ENCODE data around the gene AGXT2. TPM values are rescaled to one million over a fixed set of nuclear protein-coding genes. Genes with fewer than 3 reads are reported as not detected.
A peak's percentile ranks its signal among the peaks of the same experiment; 100 is the strongest.
"Not testable (repeated sequence)": the region's sequence is repeated elsewhere in the genome, so short reads cannot be mapped to it uniquely, and the experiment has no call there.

AGXT2 gene
- total RNA-seq, 1 donor from 2014 or later, result not detected

GRCh38 chr5:34982823-34983222, 64.9 kb downstream of the AGXT2 start:
- peak; percentile 48 to 68 for ATAC-seq
- H3K27ac ChIP-seq, result no peak overlapping the region

GRCh38 chr5:34978681-34979080, 69.1 kb downstream of the AGXT2 start:
- ATAC-seq, result no peak
- H3K27me3 ChIP-seq (ENCODE audit: low read depth), result no peaks in the 10 kb centered on the region
- H3K4me1 ChIP-seq, result no peaks in the 10 kb centered on the region
- no peak for DNase-seq
- no peak for TF ChIP-seq CTCF (IDR thresholded peaks at IDR 0.05)
- H3K4me3 ChIP-seq, result no peak overlapping the region
- no peaks in the 10 kb centered on the region for H3K9me3 ChIP-seq
- intact Hi-C loops (cut with DNase I), result no loop called here
- no peaks in the 10 kb centered on the region for H3K36me3 ChIP-seq
- H3K27ac ChIP-seq, result no peak overlapping the region

More at GRCh38 chr5:34982823-34983222, 64.9 kb downstream of the AGXT2 start:
- no peak for DNase-seq
- Histone ChIP-seq H3K4me1 (no peaks in the 10 kb centered on the region), H3K4me3 (no peak overlapping the region), H3K36me3 (no peaks in the 10 kb centered on the region), H3K9me3 (peaks cover 9% of the 10 kb centered on the region), H3K27me3 (ENCODE audit: low read depth) (no peaks in the 10 kb centered on the region)
- TF ChIP-seq CTCF (IDR thresholded peaks at IDR 0.05), result no peak
- intact Hi-C loops (cut with DNase I), result no loop called here

GRCh38 chr5:34977934-34978613, 69.7 kb downstream of the AGXT2 start:
- TF ChIP-seq CTCF (IDR thresholded peaks at IDR 0.05), result no peak
- H3K4me3 ChIP-seq, result no peak overlapping the region
- DNase-seq (no peak), ATAC-seq (no peak)
- H3K27me3 ChIP-seq (ENCODE audit: low read depth), result no peaks in the 10 kb centered on the region
- no peaks in the 10 kb centered on the region for H3K36me3 ChIP-seq
- intact Hi-C loops (cut with DNase I), result no loop called here
- H3K27ac ChIP-seq, result no peak overlapping the region
- H3K9me3 ChIP-seq, result no peaks in the 10 kb centered on the region
- H3K4me1 ChIP-seq, result no peaks in the 10 kb centered on the region

- ATAC-seq, result no peak
- no peak overlapping the region for H3K27ac ChIP-seq
Measured at GRCh38 chr5:34976347-34976746, 71.4 kb downstream of the AGXT2 start.

GRCh38 chr5:34971655-34972054, 76.1 kb downstream of the AGXT2 start:
- H3K27me3 ChIP-seq (ENCODE audit: low read depth); H3K4me1 ChIP-seq; ATAC-seq; H3K27ac ChIP-seq; H3K36me3 ChIP-seq; H3K9me3 ChIP-seq; intact Hi-C loops (cut with DNase I); DNase-seq; H3K4me3 ChIP-seq: not testable (repeated sequence)

More at GRCh38 chr5:34976347-34976746, 71.4 kb downstream of the AGXT2 start:
- DNase-seq, result no peak
- Histone ChIP-seq H3K36me3 (no peaks in the 10 kb centered on the region), H3K27me3 (ENCODE audit: low read depth) (no peaks in the 10 kb centered on the region), H3K9me3 (no peaks in the 10 kb centered on the region), H3K4me3 (no peak overlapping the region), H3K4me1 (no peaks in the 10 kb centered on the region)
- intact Hi-C loops (cut with DNase I), result no loop called here
- no peak for TF ChIP-seq CTCF (IDR thresholded peaks at IDR 0.05)

GRCh38 chr5:34970552-34970951, 77.2 kb downstream of the AGXT2 start:
- intact Hi-C loops (cut with DNase I), result no loop called here
- Histone ChIP-seq H3K4me1 (no peaks in the 10 kb centered on the region), H3K4me3 (no peak overlapping the region), H3K27me3 (ENCODE audit: low read depth) (no peaks in the 10 kb centered on the region), H3K36me3 (no peaks in the 10 kb centered on the region), H3K27ac (no peak overlapping the region), H3K9me3 (peaks cover 3% of the 10 kb centered on the region)
- TF ChIP-seq CTCF (IDR thresholded peaks at IDR 0.05), result no peak
- DNase-seq (no peak), ATAC-seq (no peak)

Data from lower lobe of right lung (tissue), 2 donors.